ENCODE results near the gene SCART1.
"Not testable (repeated sequence)": the region's sequence is repeated elsewhere in the genome, so short reads cannot be mapped to it uniquely, and the experiment has no call there.

SCART1 gene

GRCh38 chr10:133475425-133475734 is 21.6 kb downstream of the SCART1 start:
- no peak for DNase-seq

GRCh38 chr10:133475821-133476640 is 22.3 kb downstream of the SCART1 start:
- no peak for DNase-seq

DNA sequence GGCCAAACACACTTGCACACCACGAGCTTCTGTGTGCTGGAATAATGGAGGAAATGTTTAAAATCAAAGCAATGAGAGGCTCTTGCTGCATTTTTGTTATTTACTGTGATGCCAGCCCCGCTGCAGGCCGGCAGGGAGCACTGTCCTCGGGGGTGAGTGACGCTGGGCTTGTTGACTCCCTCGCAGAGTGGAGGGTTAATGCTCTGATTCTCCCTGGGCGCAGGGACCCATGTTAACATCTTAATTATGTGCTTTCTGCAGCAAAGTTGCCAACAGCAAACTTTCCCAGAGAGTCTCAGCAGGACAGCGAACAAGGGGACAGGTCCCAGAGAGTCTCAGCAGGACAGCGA is 22.9 kb downstream of the SCART1 start:
- no peak for DNase-seq

DNA sequence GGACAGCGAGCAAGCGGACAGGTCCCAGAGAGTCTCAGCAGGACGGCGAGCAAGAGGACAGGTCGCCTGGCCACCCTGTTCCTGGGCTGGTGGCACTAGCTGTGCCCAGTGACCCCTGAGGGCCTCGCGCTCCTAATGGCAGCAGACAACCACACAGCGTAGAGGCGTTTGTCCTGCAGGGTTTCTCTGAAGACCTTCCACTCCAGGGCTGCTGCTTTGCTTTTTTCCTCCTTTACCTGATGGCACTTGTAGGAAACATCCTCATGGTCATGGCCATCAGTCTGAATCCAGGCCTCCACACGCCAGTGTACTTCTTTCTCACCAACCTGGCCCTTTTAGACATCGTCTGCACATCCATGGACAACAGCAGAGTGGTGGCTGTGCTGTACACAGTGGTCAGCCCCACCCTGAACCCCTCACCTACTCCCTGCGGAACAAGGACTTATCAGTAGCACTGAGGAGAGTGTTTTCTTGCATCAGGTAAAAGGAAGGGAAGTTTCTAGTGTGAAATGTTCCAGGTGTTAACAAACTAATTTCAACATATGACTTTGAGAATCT is 27.4 kb downstream of the SCART1 start:
- no peak for DNase-seq

DNA sequence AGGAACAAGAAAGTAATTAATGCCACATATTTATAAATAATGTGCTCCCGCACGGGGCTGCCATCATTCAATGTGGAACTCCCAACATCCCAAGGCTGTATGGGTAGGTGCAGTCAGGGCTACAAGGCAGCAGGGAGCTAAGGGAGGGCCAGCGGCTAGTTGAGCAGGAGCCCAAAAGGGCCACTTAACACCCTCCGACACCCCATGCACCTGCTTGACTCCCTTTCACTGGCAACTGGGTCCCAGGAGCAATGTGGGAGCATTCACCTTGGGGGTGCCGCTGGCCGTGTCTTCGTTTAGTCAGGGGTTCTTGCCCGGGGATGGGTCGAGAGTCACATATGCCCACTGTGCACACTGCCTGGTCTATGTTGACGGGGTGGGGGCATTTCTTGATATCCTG is 27.9 kb downstream of the SCART1 start:
- no peak for DNase-seq

DNA sequence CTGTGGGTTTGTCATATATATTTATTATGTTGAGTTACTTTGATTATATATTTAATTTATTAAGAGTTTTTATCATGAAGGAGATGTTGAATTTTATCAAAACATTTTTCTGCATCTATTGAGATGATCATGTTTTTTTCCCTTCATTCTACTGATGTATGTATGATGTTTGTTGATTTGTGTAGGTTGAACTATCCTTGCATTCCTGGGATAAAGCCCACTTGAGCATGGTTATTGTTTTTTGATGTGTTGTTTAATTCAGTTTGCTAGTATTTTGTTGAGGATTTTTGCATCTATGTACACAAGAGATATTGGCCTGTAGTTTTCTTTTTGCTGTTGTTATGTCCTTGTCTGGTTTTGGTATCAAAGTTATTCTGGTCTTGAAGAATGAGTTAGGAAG is 31.1 kb downstream of the SCART1 start:
- peak; percentile 0 for DNase-seq

DNA sequence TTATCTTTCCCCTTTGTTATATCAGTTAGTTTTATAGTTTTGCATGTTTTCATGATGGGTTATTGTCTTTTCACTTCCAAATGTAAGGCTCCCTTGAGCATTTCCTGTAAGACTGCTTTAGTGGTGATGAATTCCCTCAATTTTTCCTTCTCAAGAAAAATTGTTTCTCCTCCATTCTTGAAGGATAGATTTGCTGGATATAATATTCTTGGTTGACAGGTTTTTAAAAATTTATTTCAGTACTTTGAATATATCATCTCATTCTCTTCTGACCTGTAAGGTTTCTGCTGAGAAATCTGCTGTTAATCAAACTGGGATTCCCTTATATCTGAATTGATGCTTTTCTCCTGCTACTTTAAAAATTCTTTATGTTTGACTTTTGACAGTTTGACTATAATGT is 33.3 kb downstream of the SCART1 start:
- no peak for DNase-seq

DNA sequence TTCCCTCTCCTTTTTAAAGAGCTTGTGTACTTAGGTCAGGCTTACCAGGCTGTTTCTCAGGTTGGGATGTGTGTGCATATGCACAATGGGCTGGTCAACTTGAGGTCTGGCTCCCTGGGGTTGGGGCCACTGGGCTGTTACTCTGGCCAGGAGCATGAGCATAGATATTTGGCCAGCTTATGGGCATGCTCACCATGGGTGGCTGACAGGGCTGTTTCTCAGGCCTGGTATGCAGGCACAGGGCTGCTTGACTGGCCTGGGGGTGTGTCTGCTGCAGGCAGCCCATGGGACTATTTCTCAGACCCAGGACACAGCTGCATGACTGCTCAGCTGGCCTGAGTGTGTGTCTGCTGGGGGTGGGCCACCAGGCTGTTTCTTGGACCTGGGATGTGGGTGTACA is 34.6 kb downstream of the SCART1 start:
- DNase-seq = no peak

DNA sequence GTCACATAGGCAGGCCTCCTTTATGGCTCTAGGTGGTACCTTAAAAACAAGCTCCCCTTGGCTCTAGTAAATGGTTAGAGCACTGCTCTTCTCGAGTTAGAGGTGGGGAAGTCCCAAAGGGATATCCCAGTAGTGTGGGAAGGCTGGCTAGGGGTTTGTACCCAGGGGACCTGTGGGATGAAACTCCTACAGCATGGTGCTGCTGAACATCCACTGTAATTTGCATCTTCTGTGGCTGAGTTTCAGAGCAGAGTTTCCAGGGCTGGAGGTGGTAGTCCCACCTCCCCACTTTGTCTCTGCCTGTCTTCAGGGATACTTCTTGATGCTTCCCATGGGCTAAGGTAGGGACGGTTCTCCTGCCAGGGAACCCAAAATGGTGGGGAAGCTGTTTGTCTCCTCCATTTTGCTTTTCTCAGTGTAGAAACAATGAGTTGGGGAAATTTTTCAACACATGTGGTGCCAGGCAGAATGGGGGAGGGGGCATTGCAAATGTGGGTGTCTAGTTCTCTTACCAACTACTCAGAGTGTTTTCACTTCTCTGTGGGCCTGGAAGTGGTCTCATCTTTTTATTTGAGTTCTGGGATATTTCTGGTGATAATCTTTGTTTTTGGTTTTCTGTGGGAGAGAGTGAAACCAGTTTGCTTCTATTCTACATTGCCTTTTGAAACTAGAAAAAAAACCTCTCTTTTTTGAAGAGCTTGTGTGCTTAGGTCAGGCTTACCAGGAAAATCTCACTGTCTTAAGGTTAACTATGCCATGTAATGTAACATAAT is 36.3 kb downstream of the SCART1 start:
- DNase-seq = no peak

DNA sequence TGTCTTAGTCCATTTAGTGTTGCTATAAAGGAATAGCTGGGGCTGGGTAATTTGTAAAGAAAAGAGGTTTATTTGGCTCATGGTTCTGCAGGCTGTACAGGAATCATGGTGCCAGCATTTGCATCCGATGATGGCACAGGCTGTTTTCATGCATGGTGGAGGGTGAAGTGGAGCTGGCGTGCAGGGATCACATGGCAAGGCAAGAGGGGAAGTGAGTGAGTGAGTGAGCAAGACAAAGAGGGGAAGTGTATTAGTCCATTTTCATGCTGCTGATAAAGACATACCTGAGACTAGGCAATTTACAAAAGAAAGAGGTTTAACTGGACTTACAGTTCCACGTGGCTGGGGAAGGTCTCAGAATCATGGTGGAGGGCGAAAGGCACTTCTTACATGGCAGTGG is 39.8 kb downstream of the SCART1 start:
- DNase-seq = not testable (repeated sequence)

- DNase-seq = not testable (repeated sequence)
These were observed 43.6 kb downstream of the SCART1 start for GRCh38 chr10:133497363-133497762.

DNA sequence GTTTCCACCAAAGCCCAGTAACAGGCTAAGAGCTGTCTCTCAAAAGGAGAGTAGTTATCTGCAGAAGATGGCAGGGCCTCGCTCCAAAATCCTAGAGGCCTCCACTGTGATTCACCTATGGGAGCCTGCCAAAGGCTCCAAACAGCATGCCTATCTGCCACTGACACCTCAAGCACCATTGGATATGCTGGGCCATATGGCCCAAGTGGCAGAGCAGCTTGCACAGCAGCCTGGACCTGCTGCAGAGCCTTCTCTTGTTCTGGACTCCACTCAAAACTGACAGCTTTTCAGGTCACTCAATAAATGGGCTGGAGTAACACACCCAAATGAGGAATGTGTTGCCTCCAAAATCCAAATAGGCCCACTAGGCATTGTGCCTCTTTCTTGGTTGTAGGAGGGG is 45.4 kb downstream of the SCART1 start:
- not testable (repeated sequence) for DNase-seq

GRCh38 chr10:133500897-133501296 is 47.2 kb downstream of the SCART1 start:
- not testable (repeated sequence) for DNase-seq

- DNase-seq = no peak
These were observed 56.0 kb downstream of the SCART1 start for GRCh38 chr10:133509700-133510099.

GRCh38 chr10:133511408-133511807 is 57.7 kb downstream of the SCART1 start:
- DNase-seq = no peak

GRCh38 chr10:133511907-133512528 is 58.3 kb downstream of the SCART1 start:
- DNase-seq = no peak

DNA sequence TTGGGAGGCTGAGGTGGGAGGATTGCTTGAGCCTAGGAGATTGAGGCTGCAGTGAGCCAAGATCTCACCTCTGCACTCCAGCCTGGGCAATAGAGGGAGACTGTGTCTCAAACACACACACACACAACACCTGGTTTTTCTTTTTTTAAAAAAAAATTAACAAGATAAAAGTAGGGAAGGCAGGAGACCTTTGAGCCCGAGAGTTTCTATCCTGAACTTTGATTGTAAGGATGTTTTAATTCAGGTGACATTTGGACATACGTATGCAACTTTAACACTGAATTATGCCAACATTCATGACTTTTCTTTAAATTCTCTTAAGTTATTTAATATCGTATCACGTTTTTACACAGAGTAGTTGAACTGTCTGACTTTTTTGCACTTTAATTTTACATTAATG is 61.7 kb downstream of the SCART1 start:
- no peak for DNase-seq

DNA sequence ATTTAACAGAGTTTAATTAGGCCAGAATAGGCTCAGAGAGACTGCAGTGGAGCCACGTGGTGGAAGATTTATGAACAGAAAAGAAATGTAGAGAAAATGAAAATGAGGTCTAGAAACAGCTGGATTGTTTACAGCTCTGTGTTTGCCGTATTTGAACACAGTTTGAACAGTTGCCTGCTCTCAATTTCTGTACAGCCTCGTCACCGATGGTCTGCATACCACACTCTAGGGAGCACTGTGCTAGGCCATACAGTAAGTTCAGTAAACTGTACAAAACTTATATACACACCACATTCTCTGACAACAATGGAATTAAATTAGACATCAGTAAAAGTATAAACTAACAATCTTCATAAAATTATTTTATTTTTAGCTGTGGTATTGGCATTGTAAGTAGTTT is 62.3 kb downstream of the SCART1 start:
- DNase-seq = no peak

DNA sequence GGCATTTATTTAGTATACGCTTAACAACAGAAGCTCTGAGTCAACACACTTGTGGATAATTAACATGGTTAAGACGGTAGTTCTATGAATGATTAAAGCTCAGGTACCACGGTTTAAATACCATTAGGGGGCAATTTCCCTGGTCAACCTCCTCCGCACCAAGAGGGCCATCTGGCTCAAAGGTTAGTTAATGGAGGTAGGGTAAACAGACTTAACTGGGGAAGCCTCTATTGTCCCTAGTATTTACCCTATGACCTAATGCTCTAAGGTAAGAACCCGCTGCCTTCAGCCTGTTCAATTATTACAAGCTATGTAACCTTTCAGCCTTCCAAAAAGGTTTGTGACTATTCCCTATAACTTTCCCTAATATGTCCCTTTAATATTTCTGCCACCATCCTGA is 64.8 kb downstream of the SCART1 start:
- DNase-seq = not testable (repeated sequence)
